Astrocyte (in vitro differentiated cells and primary cell): ENCODE results near the gene CHRD. TPM values are rescaled to one million over a fixed set of nuclear protein-coding genes. Genes with fewer than 3 reads are reported as not detected.

Experiments used
- DNase-seq: peaks from one replicate; pipeline ENCODE4 v3.0.0-alpha.2; 2010; ENCODE audit warnings: low read depth
- FAIRE-seq: peaks from 2 replicates; lab custom pipeline; 2011; peaks lifted over from hg19 to GRCh38; lab: Jason Lieb, UNC
- H2AFZ ChIP-seq: 2 replicates; pipeline ENCODE4 v1.6.0; 2012; ENCODE audit warnings: low read depth, low read length, inconsistent platforms
- H3K27ac ChIP-seq: 2 replicates; pipeline ENCODE4 v1.5.1; 2011; ENCODE audit warnings: low read depth, low read length, inconsistent platforms
- H3K27me3 ChIP-seq: 2 replicates; pipeline ENCODE4 v1.6.0; 2011; ENCODE audit warnings: low read length, inconsistent platforms; ENCODE audit not compliant: insufficient read depth
- H3K36me3 ChIP-seq: 2 replicates; pipeline ENCODE4 v1.5.1; 2011; ENCODE audit warnings: low read length, inconsistent platforms; ENCODE audit not compliant: insufficient read depth
- H3K4me1 ChIP-seq: 2 replicates; pipeline ENCODE4 v1.5.1; 2011; ENCODE audit warnings: low read length, inconsistent platforms; ENCODE audit not compliant: insufficient read depth
- H3K4me2 ChIP-seq: 2 replicates; pipeline ENCODE4 v1.6.0; 2012; ENCODE audit warnings: low read length, inconsistent platforms
- H3K4me3 ChIP-seq: 2 replicates; pipeline ENCODE4 v1.5.1; 2011; ENCODE audit warnings: low read depth, mild to moderate bottlenecking, low read length, inconsistent platforms; ENCODE audit not compliant: insufficient read depth
- H3K79me2 ChIP-seq: 2 replicates; pipeline ENCODE4 v1.6.0; 2012; ENCODE audit warnings: mild to moderate bottlenecking, low read length, inconsistent platforms; ENCODE audit not compliant: insufficient read depth
- H3K9ac ChIP-seq: 2 replicates; pipeline ENCODE4 v1.6.0; 2012; ENCODE audit warnings: mild to moderate bottlenecking, low read length, inconsistent platforms
- H3K9me3 ChIP-seq: 2 replicates; pipeline ENCODE4 v1.5.1; 2012; ENCODE audit warnings: low read depth, mild to moderate bottlenecking, low read length, inconsistent platforms; ENCODE audit not compliant: insufficient read depth
- H4K20me1 ChIP-seq: 2 replicates; pipeline ENCODE4 v1.6.0; 2012; ENCODE audit warnings: low read length, inconsistent platforms; ENCODE audit not compliant: insufficient read depth
- H3K27ac Mint-ChIP-seq: one replicate; pipeline ENCODE4 v1.8.0; 2021; ENCODE audit warnings: mild to moderate bottlenecking, mixed read lengths; ENCODE audit not compliant: unreplicated experiment
- H3K27me3 Mint-ChIP-seq: one replicate; pipeline ENCODE4 v1.8.0; 2021; ENCODE audit warnings: low read depth, mixed read lengths; ENCODE audit not compliant: unreplicated experiment
- H3K36me3 Mint-ChIP-seq: one replicate; pipeline ENCODE4 v1.8.0; 2021; ENCODE audit warnings: low read depth, mixed read lengths; ENCODE audit not compliant: unreplicated experiment
- H3K4me1 Mint-ChIP-seq: one replicate; pipeline ENCODE4 v1.8.0; 2021; ENCODE audit warnings: low read depth, mixed read lengths; ENCODE audit not compliant: unreplicated experiment
- H3K4me3 Mint-ChIP-seq: one replicate; pipeline ENCODE4 v1.8.0; 2021; ENCODE audit warnings: mild to moderate bottlenecking, moderate library complexity, mixed read lengths; ENCODE audit not compliant: unreplicated experiment
- H3K9me3 Mint-ChIP-seq: one replicate; pipeline ENCODE4 v1.8.0; 2021; ENCODE audit warnings: mild to moderate bottlenecking, mixed read lengths; ENCODE audit not compliant: unreplicated experiment
- EZH2 ChIP-seq: IDR thresholded peaks from 2 replicates; pipeline ENCODE4 v1.6.1; 2012; ENCODE audit warnings: mild to moderate bottlenecking, low read length, inconsistent platforms; ENCODE audit not compliant: insufficient read depth
- total RNA-seq: library from RNA; stranded (reverse); gene quantifications from 2 replicates; pipeline ENCODE4 v1.2.1, GENCODE V29; 2021
- TF ChIP-seq, protein P1 (sequence below): IDR thresholded peaks from 2 replicates; pipeline ENCODE4 v1.5.1; 2011; ENCODE audit warnings: low read depth, mild to moderate bottlenecking, inconsistent platforms, low read length, moderate library complexity; ENCODE audit not compliant: insufficient read depth

Gene CHRD
- total RNA-seq, 1 donor from 2014 or later, result 3.4 TPM

DNA sequence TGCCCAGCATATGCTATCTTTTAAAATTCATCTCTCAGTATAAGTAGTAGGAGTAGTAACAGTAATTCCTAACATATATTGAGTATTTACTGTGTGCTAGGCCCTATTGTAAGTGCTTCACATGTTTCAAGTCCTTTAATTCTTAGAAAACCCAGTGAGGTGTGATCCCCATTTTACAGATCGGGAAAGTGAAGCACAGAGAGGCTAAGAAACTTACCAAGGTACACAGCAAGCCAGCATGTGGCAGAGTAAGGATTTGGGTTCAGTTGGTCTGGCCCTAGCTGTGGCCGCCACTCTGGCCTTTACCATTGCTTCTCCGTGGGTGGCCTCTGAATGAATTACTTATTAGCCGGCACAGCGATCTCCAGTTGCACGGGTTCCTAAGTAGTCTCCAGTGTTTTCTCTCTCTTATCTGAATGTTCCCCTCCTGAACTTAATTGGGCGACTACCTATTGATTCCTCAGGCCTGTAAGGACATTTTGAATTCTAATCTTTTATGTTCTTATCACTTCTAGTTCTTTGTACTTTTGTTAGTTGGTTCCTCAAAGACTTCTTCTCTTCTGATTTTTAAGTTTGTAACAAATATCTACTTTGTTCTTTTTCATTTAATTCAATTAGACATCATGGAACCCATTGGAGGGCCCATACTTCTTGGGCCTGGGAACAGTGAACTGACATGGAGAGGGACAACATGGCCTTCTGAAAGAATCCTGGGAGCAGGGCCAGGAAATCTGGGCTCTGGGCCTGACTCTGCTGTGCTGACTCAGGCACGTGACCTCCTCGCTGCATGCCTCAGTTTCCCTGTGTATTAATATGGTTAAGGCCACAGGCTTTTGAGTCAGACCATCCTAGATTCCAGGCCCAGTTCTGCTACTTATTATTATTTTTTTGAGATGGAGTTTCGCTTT is 30.0 kb upstream of the CHRD start:
- Histone ChIP-seq H4K20me1 (peaks cover 12% of the 10 kb centered on the region), H3K27ac (no peak overlapping the region), H2AFZ (no peak overlapping the region), H3K36me3 (no peaks in the 10 kb centered on the region), H3K9me3 (no peaks in the 10 kb centered on the region), H3K4me3 (no peak overlapping the region), H3K27me3 (no peaks in the 10 kb centered on the region), H3K4me1 (peaks cover 11% of the 10 kb centered on the region), H3K9ac (no peak overlapping the region), H3K4me2 (no peak overlapping the region), H3K79me2 (no peaks in the 10 kb centered on the region)
- no peak overlapping the region for H3K27ac Mint-ChIP-seq
- H3K36me3 Mint-ChIP-seq, result peaks cover 12% of the 10 kb centered on the region
- FAIRE-seq, result no peak
- no peaks in the 10 kb centered on the region for H3K9me3 Mint-ChIP-seq
- H3K27me3 Mint-ChIP-seq, result no peaks in the 10 kb centered on the region
- DNase-seq, result no peak
- peaks cover 28% of the 10 kb centered on the region for H3K4me1 Mint-ChIP-seq
- H3K4me3 Mint-ChIP-seq, result no peak overlapping the region
- no peak for TF ChIP-seq EZH2
- TF ChIP-seq, protein P1, sequence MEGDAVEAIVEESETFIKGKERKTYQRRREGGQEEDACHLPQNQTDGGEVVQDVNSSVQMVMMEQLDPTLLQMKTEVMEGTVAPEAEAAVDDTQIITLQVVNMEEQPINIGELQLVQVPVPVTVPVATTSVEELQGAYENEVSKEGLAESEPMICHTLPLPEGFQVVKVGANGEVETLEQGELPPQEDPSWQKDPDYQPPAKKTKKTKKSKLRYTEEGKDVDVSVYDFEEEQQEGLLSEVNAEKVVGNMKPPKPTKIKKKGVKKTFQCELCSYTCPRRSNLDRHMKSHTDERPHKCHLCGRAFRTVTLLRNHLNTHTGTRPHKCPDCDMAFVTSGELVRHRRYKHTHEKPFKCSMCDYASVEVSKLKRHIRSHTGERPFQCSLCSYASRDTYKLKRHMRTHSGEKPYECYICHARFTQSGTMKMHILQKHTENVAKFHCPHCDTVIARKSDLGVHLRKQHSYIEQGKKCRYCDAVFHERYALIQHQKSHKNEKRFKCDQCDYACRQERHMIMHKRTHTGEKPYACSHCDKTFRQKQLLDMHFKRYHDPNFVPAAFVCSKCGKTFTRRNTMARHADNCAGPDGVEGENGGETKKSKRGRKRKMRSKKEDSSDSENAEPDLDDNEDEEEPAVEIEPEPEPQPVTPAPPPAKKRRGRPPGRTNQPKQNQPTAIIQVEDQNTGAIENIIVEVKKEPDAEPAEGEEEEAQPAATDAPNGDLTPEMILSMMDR, result no peak

DNA sequence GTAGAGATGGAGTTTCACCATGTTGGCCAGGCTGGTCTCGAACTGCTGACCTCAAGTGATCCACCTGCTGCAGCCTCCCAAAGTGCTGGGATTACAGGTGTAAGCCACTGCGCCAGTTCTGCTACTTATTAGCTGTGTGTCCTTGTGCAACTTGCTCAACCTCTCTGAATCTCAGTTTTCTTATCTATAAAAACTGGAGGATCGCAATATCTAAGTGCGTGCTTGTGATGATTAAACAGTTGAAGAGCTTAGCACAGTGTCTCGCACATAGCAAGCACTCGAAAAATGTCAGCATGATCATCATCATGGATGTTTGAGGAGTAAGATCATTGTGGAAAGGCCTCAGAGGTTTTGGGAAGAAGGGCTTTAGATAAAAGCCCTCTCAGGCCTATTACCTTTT is 29.2 kb upstream of the CHRD start:
- Histone ChIP-seq H3K27ac (no peak overlapping the region), H3K4me1 (peaks cover 7% of the 10 kb centered on the region), H3K36me3 (no peaks in the 10 kb centered on the region), H3K9ac (no peak overlapping the region), H3K9me3 (no peaks in the 10 kb centered on the region), H3K27me3 (no peaks in the 10 kb centered on the region), H3K4me2 (no peak overlapping the region), H4K20me1 (peaks cover 15% of the 10 kb centered on the region), H3K79me2 (no peaks in the 10 kb centered on the region), H3K4me3 (no peak overlapping the region), H2AFZ (no peak overlapping the region)
- TF ChIP-seq, protein P1, result no peak
- no peak for TF ChIP-seq EZH2
- no peaks in the 10 kb centered on the region for H3K9me3 Mint-ChIP-seq
- peaks cover 15% of the 10 kb centered on the region for H3K36me3 Mint-ChIP-seq
- no peak overlapping the region for H3K4me3 Mint-ChIP-seq
- no peak for DNase-seq
- peaks cover 29% of the 10 kb centered on the region for H3K4me1 Mint-ChIP-seq
- no peaks in the 10 kb centered on the region for H3K27me3 Mint-ChIP-seq
- H3K27ac Mint-ChIP-seq, result no peak overlapping the region
- FAIRE-seq, result no peak
